NCI-H1048 (cell line): Measurements from ENCODE around the gene OR2T34.
"Not testable (repeated sequence)": the region's sequence is repeated elsewhere in the genome, so short reads cannot be mapped to it uniquely, and the experiment has no call there.

ENCODE experiments used
- DNase-seq: peaks from one replicate; lab custom pipeline; 2025; lab: John Stamatoyannopoulos, UW

OR2T34 gene

DNA sequence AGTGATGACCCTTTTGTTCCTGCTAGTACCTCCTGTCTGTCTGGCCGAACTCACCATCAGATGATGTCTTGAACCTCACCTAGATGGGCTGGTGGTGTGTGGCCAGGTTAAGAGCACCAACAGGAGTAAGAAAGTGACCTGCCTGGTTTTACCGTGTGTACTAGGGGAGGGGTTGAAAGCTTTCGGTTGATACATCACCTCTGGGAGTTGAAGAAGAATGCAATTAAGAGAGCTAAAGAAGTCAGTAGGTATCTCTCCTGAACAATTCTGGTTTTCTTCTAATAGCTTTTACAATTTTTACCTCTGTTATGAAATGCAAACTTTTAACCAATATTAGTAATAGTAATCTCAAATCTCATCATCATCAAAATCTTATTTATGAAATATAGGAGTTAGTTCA is 11.9 kb downstream of the OR2T34 start, which contains the start of gene OR2T29:
TSS of gene OR2T29 (minus strand) at position 101 of the 400 bp plus-strand sequence. CDS start 3,281 bp downstream, outside the sequence.
- not testable (repeated sequence) for DNase-seq

- DNase-seq = not testable (repeated sequence)
These were observed 23.5 kb downstream of the OR2T34 start for GRCh38 chr1:248551027-248551426.

DNA sequence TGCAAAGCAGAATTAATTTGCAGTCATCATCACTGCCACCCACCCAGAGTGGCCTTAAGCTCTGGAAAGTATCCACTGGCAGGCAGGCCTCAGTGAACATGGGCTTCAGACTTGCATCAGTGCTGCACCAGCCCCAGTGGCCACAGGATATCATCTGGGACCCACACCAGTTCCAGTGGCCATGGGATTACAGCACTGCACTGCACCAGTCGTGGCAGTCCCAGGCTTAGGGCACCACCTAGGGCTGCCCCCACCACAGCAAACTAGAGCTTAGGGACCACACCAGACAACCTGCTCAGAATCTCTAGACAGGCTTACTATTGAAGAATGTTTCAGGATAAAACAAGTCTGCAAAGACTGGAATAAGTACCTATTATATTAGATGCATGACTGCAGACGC is 27.2 kb downstream of the OR2T34 start:
- DNase-seq = not testable (repeated sequence)

DNA sequence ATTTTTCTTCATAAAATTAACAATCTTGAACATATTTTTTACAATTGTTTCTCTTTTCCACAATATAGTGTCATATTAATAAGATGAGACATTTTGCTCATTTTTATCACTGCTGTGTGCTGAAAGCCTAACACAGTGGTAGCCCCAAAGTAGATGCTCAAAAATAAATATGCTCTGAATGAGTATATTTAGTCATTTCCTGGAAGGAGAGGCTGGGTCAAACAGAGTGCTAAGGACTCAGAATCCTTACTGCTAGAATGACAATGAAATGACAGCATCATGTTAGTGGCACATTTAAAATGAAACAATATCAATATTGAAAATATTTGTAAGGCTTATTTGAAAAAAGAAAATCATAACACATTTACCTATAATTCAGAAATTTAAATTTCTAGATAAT is 37.1 kb downstream of the OR2T34 start:
- not testable (repeated sequence) for DNase-seq
